ENCODE results near the gene SUPT3H. TPM values are rescaled to one million over a fixed set of nuclear protein-coding genes. Genes with fewer than 3 reads are reported as not detected.

Gene SUPT3H
- total RNA-seq, 1 donor from 2014 or later, result 2.6 TPM

DNA sequence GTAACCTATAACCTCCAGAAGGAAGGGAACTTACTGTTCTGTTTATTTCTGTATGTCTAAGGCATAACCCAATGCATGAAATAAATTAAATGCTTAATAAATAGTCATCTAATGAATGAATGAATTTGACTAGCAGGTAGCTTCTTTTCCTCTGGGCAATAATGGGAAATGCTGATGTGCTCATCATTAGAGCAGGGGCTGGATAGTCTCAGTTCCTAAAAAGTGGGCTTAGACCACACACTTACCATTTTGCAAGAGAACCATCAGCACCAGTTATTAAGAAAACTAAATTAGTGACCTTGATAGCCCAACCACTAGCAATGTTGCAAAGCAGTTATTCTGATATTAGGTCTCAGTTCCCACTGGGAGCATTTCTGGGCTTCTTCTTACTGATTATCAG is 540.5 kb downstream of the SUPT3H start:
- Histone ChIP-seq H3K9me3 (replicated peaks) (no peaks in the 10 kb centered on the region), H3K27me3 (ENCODE audit: low read depth) (no peaks in the 10 kb centered on the region), H3K36me3 (no peaks in the 10 kb centered on the region), H3K4me3 (no peak overlapping the region), H3K4me1 (no peaks in the 10 kb centered on the region), H3K27ac (replicated peaks) (no peak overlapping the region)
- no peak for DNase-seq
- TF ChIP-seq CTCF (IDR thresholded peaks at IDR 0.05; ENCODE audit: borderline replicate concordance), result no peak
- intact Hi-C loops (cut with micrococcal nuclease), result no loop called here

DNA sequence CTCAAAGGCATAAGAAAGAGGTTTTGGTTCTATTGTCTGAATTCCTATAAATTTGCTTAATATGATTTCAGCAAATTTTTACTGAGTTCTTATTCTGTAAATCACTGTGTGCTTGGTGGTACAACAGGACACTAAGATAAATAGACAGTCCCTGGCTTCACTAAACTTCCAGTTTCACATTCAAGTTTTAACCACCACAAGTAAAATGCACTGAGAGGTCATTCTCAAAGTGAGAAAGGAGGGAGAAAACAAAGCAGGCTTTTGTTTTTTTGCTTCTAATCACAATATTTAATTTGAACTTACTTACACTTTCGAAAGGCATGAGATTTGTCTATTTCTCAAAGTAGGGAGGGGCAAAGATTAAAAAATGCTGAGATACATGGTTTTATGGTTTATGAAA is 544.5 kb downstream of the SUPT3H start:
- H3K4me3 ChIP-seq, result no peak overlapping the region
- intact Hi-C loops (cut with micrococcal nuclease), result no loop called here
- no peak overlapping the region for H3K27ac ChIP-seq (replicated peaks)
- H3K27me3 ChIP-seq (ENCODE audit: low read depth), result no peaks in the 10 kb centered on the region
- no peak for TF ChIP-seq CTCF (IDR thresholded peaks at IDR 0.05; ENCODE audit: borderline replicate concordance)
- H3K4me1 ChIP-seq, result no peaks in the 10 kb centered on the region
- no peak for DNase-seq
- H3K36me3 ChIP-seq, result no peaks in the 10 kb centered on the region
- H3K9me3 ChIP-seq (replicated peaks), result no peaks in the 10 kb centered on the region

DNA sequence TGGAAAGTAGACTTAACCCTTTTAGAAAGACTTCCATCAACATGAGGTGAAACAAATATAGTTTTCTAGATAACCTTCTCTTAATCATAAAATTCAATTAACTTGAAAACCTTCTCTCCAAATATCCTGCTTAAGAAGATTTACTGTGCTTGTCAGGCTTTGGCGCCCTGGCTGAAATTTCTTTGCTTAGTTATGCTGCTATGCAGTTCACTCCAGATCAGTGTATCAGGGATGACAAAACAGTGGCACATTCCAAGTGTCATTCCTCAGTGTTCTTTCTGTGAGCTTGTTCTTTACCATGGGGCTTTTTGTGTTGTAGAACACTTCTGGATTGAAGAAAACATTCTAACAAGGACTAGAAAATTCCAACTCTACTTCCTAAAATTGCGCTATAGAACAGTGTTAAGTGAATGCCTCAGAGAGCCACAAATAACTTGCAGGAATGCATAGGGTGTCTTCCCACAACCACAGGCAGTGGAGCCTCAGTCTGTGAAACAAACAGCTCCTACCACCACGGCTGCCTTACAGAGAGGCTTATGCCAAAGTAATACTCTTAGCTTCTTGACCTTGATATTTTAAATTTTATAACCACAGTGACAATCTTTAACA is 546.6 kb downstream of the SUPT3H start:
- TF ChIP-seq CTCF (IDR thresholded peaks at IDR 0.05; ENCODE audit: borderline replicate concordance), result no peak
- Histone ChIP-seq H3K36me3 (no peaks in the 10 kb centered on the region), H3K4me3 (no peak overlapping the region), H3K4me1 (no peaks in the 10 kb centered on the region), H3K27ac (replicated peaks) (no peak overlapping the region), H3K9me3 (replicated peaks) (no peaks in the 10 kb centered on the region), H3K27me3 (ENCODE audit: low read depth) (no peaks in the 10 kb centered on the region)
- no peak for DNase-seq
- intact Hi-C loops (cut with micrococcal nuclease), result no loop called here

- Histone ChIP-seq H3K4me3 (no peak overlapping the region), H3K4me1 (no peaks in the 10 kb centered on the region), H3K36me3 (no peaks in the 10 kb centered on the region), H3K27me3 (ENCODE audit: low read depth) (no peaks in the 10 kb centered on the region), H3K27ac (replicated peaks) (no peak overlapping the region), H3K9me3 (replicated peaks) (no peaks in the 10 kb centered on the region)
- DNase-seq, result no peak
- no peak for TF ChIP-seq CTCF (IDR thresholded peaks at IDR 0.05; ENCODE audit: borderline replicate concordance)
- intact Hi-C loops (cut with micrococcal nuclease), result no loop called here
These were observed 547.9 kb downstream of the SUPT3H start for GRCh38 chr6:44829836-44830235.

- DNase-seq, result no peak
- H3K9me3 ChIP-seq (replicated peaks), result no peaks in the 10 kb centered on the region
- no peaks in the 10 kb centered on the region for H3K4me1 ChIP-seq
- no peaks in the 10 kb centered on the region for H3K36me3 ChIP-seq
- intact Hi-C loops (cut with micrococcal nuclease), result no loop called here
- no peak overlapping the region for H3K27ac ChIP-seq (replicated peaks)
- H3K27me3 ChIP-seq (ENCODE audit: low read depth), result no peaks in the 10 kb centered on the region
- H3K4me3 ChIP-seq, result no peak overlapping the region
- no peak for TF ChIP-seq CTCF (IDR thresholded peaks at IDR 0.05; ENCODE audit: borderline replicate concordance)
These were observed 549.0 kb downstream of the SUPT3H start for GRCh38 chr6:44828780-44829179.
